ENCODE measurements around the gene B4GALT6. TPM values are rescaled to one million over a fixed set of nuclear protein-coding genes. Genes with fewer than 3 reads are reported as not detected.

B4GALT6 gene
- total and polyA plus RNA-seq, 2 of the 8 experiments (the other 6 are each of a cell fraction or from before 2014, with no cell fraction given): 6.3 to 41.5 TPM

GRCh38 chr18:31591628-31592027 is 92.8 kb downstream of the B4GALT6 start, which contains the start of gene TTR:
TSS of gene TTR (plus strand) at chr18:31591877. CDS start at chr18:31591903, 26 bp downstream.
- no peaks in the 10 kb centered on the region for H3K79me1 ChIP-seq (ENCODE audit: low read depth, low read length)
- no peak within 1 kb of the TSS for H3K4me2 ChIP-seq (ENCODE audit: insufficient read depth in 1 of 2, low read depth in 2 of 2, low read length in 2 of 2)
- WGBS, 2 experiments (ENCODE audit: extremely low coverage in 1 of 2, insufficient coverage in 1 of 2, insufficient read length in 1 of 2, insufficient replicate concordance in 2 of 2, low coverage in 1 of 2, low lambda C conversion rate in 2 of 2, missing lambda C conversion rate in 1 of 2): 87% methylated on average over 5 of the region's 5 CpGs; no CpG with 5 or more reads in 1 of the 2 experiments
- H2BK120ac ChIP-seq (replicated peaks; ENCODE audit: low read depth, low read length): no peak within 1 kb of the TSS
- no peak within 1 kb of the TSS for H3K14ac ChIP-seq (ENCODE audit: insufficient read length)
- no peak within 1 kb of the TSS for H2BK15ac ChIP-seq (ENCODE audit: low read length)
- TF ChIP-seq HDAC2 (IDR thresholded peaks at IDR 0.05; ENCODE audit: borderline replicate concordance in 1 of 2, low read depth in 2 of 2, low read length in 2 of 2): no peak
- no peak for TF ChIP-seq SP2 (IDR thresholded peaks at IDR 0.05; ENCODE audit: low read length)
- TF ChIP-seq KDM1A (IDR thresholded peaks at IDR 0.05; ENCODE audit: borderline replicate concordance, low read length): no peak
- TF ChIP-seq CHD2 (IDR thresholded peaks at IDR 0.05; ENCODE audit: low read length): no peak
- no peak for TF ChIP-seq POU5F1 (IDR thresholded peaks at IDR 0.05; ENCODE audit: low read depth, low read length)
- TF ChIP-seq MAFK (IDR thresholded peaks at IDR 0.05; ENCODE audit: low read depth, low read length): no peak
- TF ChIP-seq SUZ12 (IDR thresholded peaks at IDR 0.05; ENCODE audit: low read length): no peak
- no peak for TF ChIP-seq NANOG (IDR thresholded peaks at IDR 0.05; ENCODE audit: insufficient read depth, low read depth, low read length, poor library complexity, severe bottlenecking)
- TF ChIP-seq SIN3A (conservative IDR thresholded peaks at IDR 0.05 in 1 of 2, IDR thresholded peaks at IDR 0.05 in 1 of 2; ENCODE audit: low read depth in 1 of 2, low read length in 2 of 2): no peak
- TF ChIP-seq TAF1 (IDR thresholded peaks at IDR 0.05; ENCODE audit: low read depth, low read length): no peak
- TF ChIP-seq BACH1 (IDR thresholded peaks at IDR 0.05; ENCODE audit: low read length): no peak
- TF ChIP-seq TEAD4 (IDR thresholded peaks at IDR 0.05; ENCODE audit: low read depth, low read length): no peak
- TF ChIP-seq BRCA1 (IDR thresholded peaks at IDR 0.05; ENCODE audit: low read depth, low read length): no peak
- no peak for TF ChIP-seq EGR1 (IDR thresholded peaks at IDR 0.05; ENCODE audit: borderline replicate concordance, low read depth, low read length)
- TF ChIP-seq NRF1 (IDR thresholded peaks at IDR 0.05; ENCODE audit: low read depth, low read length): no peak
- FAIRE-seq (no peak), DNase-seq (ENCODE audit: low read depth in 1 of 2, low spot score in 2 of 2) (no peak)
- H3K4me3 ChIP-seq (ENCODE audit: extremely low read depth in 1 of 4, insufficient read depth in 2 of 4, low read depth in 3 of 4, low read length in 4 of 4): no peak within 1 kb of the TSS
- no peak within 1 kb of the TSS for H3K27ac ChIP-seq (ENCODE audit: low read depth, low read length)
- ChIA-PET POLR2A (ENCODE audit: partially characterized antibody) (no interaction called here), CTCF (ENCODE audit: partially characterized antibody) (interaction anchor here (0.9 to 1.2 kb wide), 3 partner anchors 41 to 385 kb away, joined by 3 read pairs; no protein-coding TSS in a partner anchor)
- H3K9me3 ChIP-seq (ENCODE audit: insufficient read depth in 2 of 2, low read depth in 1 of 2, low read length in 1 of 2): no peaks in the 10 kb centered on the region
- no peak within 1 kb of the TSS for H2AFZ ChIP-seq (ENCODE audit: low read length)
- no peaks in the 10 kb centered on the region for H3K27me3 ChIP-seq (replicated peaks in 1 of 4; ENCODE audit: control insufficient read depth in 3 of 4, extremely low read depth in 1 of 4, insufficient read depth in 3 of 4, low read length in 3 of 4)
- no peak within 1 kb of the TSS for H2AK5ac ChIP-seq (ENCODE audit: low read depth, low read length)
- H3K23ac ChIP-seq (ENCODE audit: insufficient read length): no peak within 1 kb of the TSS
- no peak within 1 kb of the TSS for H3K18ac ChIP-seq (ENCODE audit: extremely low read depth, low read length)
- H3K36me3 ChIP-seq (ENCODE audit: control insufficient read depth in 2 of 4, insufficient read depth in 4 of 4, low read length in 3 of 4): no peaks in the 10 kb centered on the region
- no peaks in the 10 kb centered on the region for H4K20me1 ChIP-seq (replicated peaks in 1 of 2; ENCODE audit: control insufficient read depth in 1 of 2, insufficient read depth in 2 of 2, low read length in 2 of 2)
- no peak within 1 kb of the TSS for H4K5ac ChIP-seq (ENCODE audit: insufficient read length, low read depth, low read length)
- H4K8ac ChIP-seq (ENCODE audit: extremely low read depth, insufficient read depth, low read length): no peak within 1 kb of the TSS
- H2BK12ac ChIP-seq (ENCODE audit: low read depth, low read length): no peak within 1 kb of the TSS
- H3K79me2 ChIP-seq (ENCODE audit: control insufficient read depth in 1 of 2, insufficient read depth in 2 of 2, low read length in 2 of 2): no peaks in the 10 kb centered on the region
- no peaks in the 10 kb centered on the region for H3K23me2 ChIP-seq (ENCODE audit: low read depth, low read length)
- H3K4ac ChIP-seq (replicated peaks; ENCODE audit: insufficient read length, low read depth, low read length): no peak within 1 kb of the TSS
- no peak within 1 kb of the TSS for H4K91ac ChIP-seq (replicated peaks; ENCODE audit: insufficient read length, low read length)
- no peaks in the 10 kb centered on the region for H3K4me1 ChIP-seq (replicated peaks in 1 of 4; ENCODE audit: control insufficient read depth in 3 of 4, insufficient read depth in 4 of 4, low read length in 3 of 4)
- H2BK5ac ChIP-seq (ENCODE audit: low read depth, low read length): no peak within 1 kb of the TSS
- H3K9ac ChIP-seq (replicated peaks in 1 of 4; ENCODE audit: extremely low read depth in 1 of 4, low read depth in 3 of 4, low read length in 3 of 4): no peak within 1 kb of the TSS
- H2BK20ac ChIP-seq (ENCODE audit: low read length): no peak within 1 kb of the TSS
- H3K56ac ChIP-seq (replicated peaks; ENCODE audit: insufficient read length, low read depth, low read length): no peak within 1 kb of the TSS

All from H1 (cell line).